HG03342 (cell line): ENCODE data around the gene ADAMTS1.

Experiments used
- ATAC-seq: cut with Tn5 transposase; IDR thresholded peaks from one replicate; pipeline ENCODE4 v1.9.1; 2021; ENCODE audit warnings: mild to moderate bottlenecking, moderate library complexity; ENCODE audit not compliant: unreplicated experiment

ADAMTS1 gene

GRCh38 chr21:26846036-26846931 lies 1.1 kb upstream of the ADAMTS1 start:
- ATAC-seq: no peak

GRCh38 chr21:26845759-26846035 lies 488 bp upstream of the ADAMTS1 start:
- ATAC-seq: no peak

- ATAC-seq: no peak
These were observed 747 bp downstream of the ADAMTS1 start for GRCh38 chr21:26844258-26845065.

- no peak for ATAC-seq
These were observed 1.3 kb downstream of the ADAMTS1 start for GRCh38 chr21:26843933-26844257.

GRCh38 chr21:26842974-26843932 lies 2.0 kb downstream of the ADAMTS1 start:
- ATAC-seq: no peak

GRCh38 chr21:26842300-26842699 lies 2.9 kb downstream of the ADAMTS1 start:
- ATAC-seq: no peak

GRCh38 chr21:26840912-26841311 lies 4.3 kb downstream of the ADAMTS1 start:
- no peak for ATAC-seq

GRCh38 chr21:26840201-26840600 lies 5.0 kb downstream of the ADAMTS1 start:
- no peak for ATAC-seq

GRCh38 chr21:26837539-26837938 lies 7.7 kb downstream of the ADAMTS1 start:
- no peak for ATAC-seq

GRCh38 chr21:26836528-26836927 lies 8.7 kb downstream of the ADAMTS1 start:
- no peak for ATAC-seq

- no peak for ATAC-seq
These were observed 9.4 kb downstream of the ADAMTS1 start for GRCh38 chr21:26835714-26836265.

- no peak for ATAC-seq
These were observed 10.0 kb downstream of the ADAMTS1 start for GRCh38 chr21:26835027-26835713.

GRCh38 chr21:26834181-26834905 lies 10.9 kb downstream of the ADAMTS1 start:
- ATAC-seq: no peak

GRCh38 chr21:26833460-26833939 lies 11.7 kb downstream of the ADAMTS1 start:
- ATAC-seq: no peak

GRCh38 chr21:26833011-26833410 lies 12.2 kb downstream of the ADAMTS1 start:
- no peak for ATAC-seq

- no peak for ATAC-seq
These were observed 12.7 kb downstream of the ADAMTS1 start for GRCh38 chr21:26832546-26832945.

GRCh38 chr21:26826801-26827200 lies 18.4 kb downstream of the ADAMTS1 start:
- ATAC-seq: no peak

GRCh38 chr21:26820509-26820908 lies 24.7 kb downstream of the ADAMTS1 start:
- ATAC-seq: no peak

- ATAC-seq: no peak
These were observed 25.4 kb downstream of the ADAMTS1 start for GRCh38 chr21:26819740-26820324.
